ENCODE results near the gene SHCBP1.
"Not testable (repeated sequence)": the region's sequence is repeated elsewhere in the genome, so short reads cannot be mapped to it uniquely, and the experiment has no call there.

DNA sequence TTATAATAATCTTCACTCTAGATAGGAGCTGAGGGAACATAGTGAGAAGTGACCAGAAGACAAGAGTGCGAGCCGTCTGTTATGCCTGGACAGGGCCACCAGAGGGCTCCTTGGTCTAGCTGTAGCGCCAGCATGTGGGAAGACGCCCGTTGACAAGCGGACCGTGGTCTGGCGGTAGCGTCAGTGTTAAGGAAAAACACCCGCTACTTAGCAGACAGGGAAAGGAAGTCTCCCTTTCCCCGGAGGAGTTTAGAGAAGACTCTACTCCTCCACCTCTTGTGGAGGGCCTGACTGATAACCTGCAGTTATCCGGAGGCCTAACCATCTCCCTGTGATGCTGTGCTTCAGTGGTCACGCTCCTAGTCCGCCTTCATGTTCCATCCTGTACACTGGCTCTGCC, 66.7 kb downstream of the SHCBP1 start:
- TF ChIP-seq POLR2A (IDR thresholded peaks at IDR 0.05; ENCODE audit: low read length); GATA1 (IDR thresholded peaks at IDR 0.05; ENCODE audit: low read depth, low read length): not testable (repeated sequence)
